ENCODE data around the gene MRPL9.
A peak's percentile ranks its signal among the peaks of the same experiment; 100 is the strongest.

MRPL9 gene

DNA sequence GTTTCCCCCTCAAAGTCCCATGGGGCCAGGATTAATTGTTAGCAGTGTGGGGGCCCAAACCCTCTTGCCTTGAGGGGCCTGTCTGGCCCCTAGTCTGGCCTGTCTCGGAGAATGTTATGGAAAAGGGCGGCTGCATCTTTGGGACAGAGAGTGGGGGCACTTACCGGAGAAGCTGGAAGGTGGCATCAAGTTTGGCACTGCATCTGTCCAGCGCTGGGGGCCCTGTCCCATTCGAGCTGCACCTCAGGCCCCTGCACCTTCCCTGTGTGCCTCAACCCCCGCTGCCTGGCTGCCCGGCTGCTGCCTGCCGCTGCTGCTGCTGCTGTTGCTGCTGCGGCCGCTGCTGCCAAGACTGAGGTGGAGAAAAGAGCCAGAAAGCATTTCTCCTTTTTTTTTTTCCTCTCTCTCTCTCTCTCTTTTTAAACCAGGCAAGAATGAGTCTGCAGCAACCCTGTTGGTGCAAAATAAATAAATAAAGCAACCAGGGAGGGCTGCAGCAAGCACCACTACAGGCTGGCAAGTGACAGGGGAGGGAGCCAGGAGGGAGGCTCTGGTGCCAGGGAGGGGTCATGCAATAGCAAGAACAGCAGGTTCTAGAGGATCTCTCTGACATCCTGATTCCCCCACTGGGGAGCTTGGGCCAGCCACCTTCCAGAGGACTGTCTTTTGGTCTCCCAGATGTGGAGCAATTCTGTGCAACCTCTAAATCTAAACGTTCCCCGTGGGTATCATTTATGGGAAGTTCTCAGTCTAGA, 41.9 kb upstream of the MRPL9 start, which contains the start of gene LINGO4:
LINGO4 (minus strand) TSS at position 354 of the 755 bp plus-strand sequence. CDS start 2,715 bp downstream, outside the sequence.
- Histone ChIP-seq H4K20me1 (peaks cover 0 to 32% (median 0%) of the 10 kb centered on the region in 11 experiments; a peak in 5 of 22 replicates), H3K36me3 (no peaks in the 10 kb centered on the region), H3K4me3 (peak within 1 kb of the TSS in 4 of 10 experiments; percentile 10 to 48 (median 26); a peak in 5 of 20 replicates), H3K27me3 (peaks cover 0 to 9% (median 0%) of the 10 kb centered on the region in 11 experiments; a peak in 3 of 22 replicates), H3K4me2 (peak within 1 kb of the TSS; percentile 68 to 99 (median 91)), H3K4me1 (peaks cover 41 to 94% (median 87%) of the 10 kb centered on the region in 10 experiments), H3K9ac (peak within 1 kb of the TSS in 8 of 11 experiments; percentile 1 to 61 (median 24); a peak in 12 of 22 replicates), H3K9me3 (replicated peaks in 1 of 11) (no peaks in the 10 kb centered on the region), H3K27ac (peak within 1 kb of the TSS in 5 of 11 experiments; percentile 1 to 51 (median 31); a peak in 6 of 22 replicates)
- TF ChIP-seq Cebpa-rat (IDR thresholded peaks at IDR 0.05), result no peak

- H4K20me1 ChIP-seq, result peaks cover 0 to 32% (median 0%) of the 10 kb centered on the region in 11 experiments; a peak in 5 of 22 replicates
- H3K9ac ChIP-seq, result 0 out of 22 replicates have a peak overlapping the region, but pooled peaks of 1 of the 11 experiments have one; percentile 46
- peaks cover 47 to 96% (median 91%) of the 10 kb centered on the region in 10 experiments for H3K4me1 ChIP-seq
- H3K4me3 ChIP-seq, result no peak overlapping the region
- H3K27me3 ChIP-seq, result peaks cover 0 to 13% (median 0%) of the 10 kb centered on the region in 11 experiments; a peak in 3 of 22 replicates
- no peak overlapping the region for H3K27ac ChIP-seq
- H3K4me2 ChIP-seq, result peak overlapping the region; percentile 68 to 99 (median 91)
- TF ChIP-seq Cebpa-rat (IDR thresholded peaks at IDR 0.05), result no peak
- H3K9me3 ChIP-seq (replicated peaks in 1 of 11), result no peaks in the 10 kb centered on the region
- H3K36me3 ChIP-seq, result no peaks in the 10 kb centered on the region
Observed at GRCh38 chr1:151803915-151804314, 40.6 kb upstream of the MRPL9 start.

GRCh38 chr1:151803164-151803563, 39.9 kb upstream of the MRPL9 start:
- Histone ChIP-seq H4K20me1 (peaks cover 0 to 32% (median 0%) of the 10 kb centered on the region in 11 experiments; a peak in 5 of 22 replicates), H3K27ac (no peak overlapping the region), H3K9me3 (replicated peaks in 1 of 11) (no peaks in the 10 kb centered on the region), H3K4me2 (peak overlapping the region in 9 of 11 experiments; percentile 87 to 99 (median 93); a peak in 18 of 22 replicates), H3K27me3 (peaks cover 0 to 13% (median 0%) of the 10 kb centered on the region in 11 experiments; a peak in 3 of 22 replicates), H3K9ac (no peak overlapping the region), H3K36me3 (no peaks in the 10 kb centered on the region), H3K4me1 (peaks cover 49 to 93% (median 88%) of the 10 kb centered on the region in 10 experiments), H3K4me3 (no peak overlapping the region)
- no peak for TF ChIP-seq Cebpa-rat (IDR thresholded peaks at IDR 0.05)

GRCh38 chr1:151802372-151802771, 39.1 kb upstream of the MRPL9 start:
- H3K27me3 ChIP-seq, result peaks cover 0 to 13% (median 0%) of the 10 kb centered on the region in 11 experiments; a peak in 3 of 22 replicates
- H3K4me1 ChIP-seq, result peaks cover 41 to 85% (median 80%) of the 10 kb centered on the region in 10 experiments
- no peaks in the 10 kb centered on the region for H3K9me3 ChIP-seq (replicated peaks in 1 of 11)
- H4K20me1 ChIP-seq, result peaks cover 0 to 32% (median 0%) of the 10 kb centered on the region in 11 experiments; a peak in 5 of 22 replicates
- H3K36me3 ChIP-seq, result no peaks in the 10 kb centered on the region
- no peak overlapping the region for H3K9ac ChIP-seq
- no peak for TF ChIP-seq Cebpa-rat (IDR thresholded peaks at IDR 0.05)
- no peak overlapping the region for H3K4me3 ChIP-seq
- peak overlapping the region in 9 of 11 experiments; percentile 87 to 99 (median 93); a peak in 14 of 22 replicates for H3K4me2 ChIP-seq
- H3K27ac ChIP-seq, result no peak overlapping the region

- H4K20me1 ChIP-seq, result peaks cover 0 to 32% (median 0%) of the 10 kb centered on the region in 11 experiments; a peak in 5 of 22 replicates
- no peak for TF ChIP-seq Cebpa-rat (IDR thresholded peaks at IDR 0.05)
- peaks cover 0 to 13% (median 0%) of the 10 kb centered on the region in 11 experiments; a peak in 3 of 22 replicates for H3K27me3 ChIP-seq
- H3K9ac ChIP-seq, result no peak overlapping the region
- H3K4me1 ChIP-seq, result peaks cover 38 to 80% (median 75%) of the 10 kb centered on the region in 10 experiments
- no peaks in the 10 kb centered on the region for H3K9me3 ChIP-seq (replicated peaks in 1 of 11)
- H3K4me3 ChIP-seq, result no peak overlapping the region
- H3K4me2 ChIP-seq, result peak overlapping the region in 8 of 11 experiments; percentile 87 to 99 (median 94); a peak in 11 of 22 replicates
- no peaks in the 10 kb centered on the region for H3K36me3 ChIP-seq
- H3K27ac ChIP-seq, result no peak overlapping the region
Observed at GRCh38 chr1:151801846-151802245, 38.5 kb upstream of the MRPL9 start.

GRCh38 chr1:151801310-151801820, 38.1 kb upstream of the MRPL9 start:
- no peak for TF ChIP-seq Cebpa-rat (IDR thresholded peaks at IDR 0.05)
- Histone ChIP-seq H3K4me1 (peaks cover 38 to 79% (median 70%) of the 10 kb centered on the region in 10 experiments), H3K27ac (no peak overlapping the region), H3K9me3 (replicated peaks in 1 of 11) (no peaks in the 10 kb centered on the region), H3K27me3 (peaks cover 0 to 13% (median 0%) of the 10 kb centered on the region in 11 experiments; a peak in 3 of 22 replicates), H3K36me3 (no peaks in the 10 kb centered on the region), H4K20me1 (peaks cover 0 to 32% (median 0%) of the 10 kb centered on the region in 11 experiments; a peak in 5 of 22 replicates), H3K9ac (no peak overlapping the region), H3K4me3 (no peak overlapping the region), H3K4me2 (peak overlapping the region in 9 of 11 experiments; percentile 61 to 99 (median 91); a peak in 17 of 22 replicates)

DNA sequence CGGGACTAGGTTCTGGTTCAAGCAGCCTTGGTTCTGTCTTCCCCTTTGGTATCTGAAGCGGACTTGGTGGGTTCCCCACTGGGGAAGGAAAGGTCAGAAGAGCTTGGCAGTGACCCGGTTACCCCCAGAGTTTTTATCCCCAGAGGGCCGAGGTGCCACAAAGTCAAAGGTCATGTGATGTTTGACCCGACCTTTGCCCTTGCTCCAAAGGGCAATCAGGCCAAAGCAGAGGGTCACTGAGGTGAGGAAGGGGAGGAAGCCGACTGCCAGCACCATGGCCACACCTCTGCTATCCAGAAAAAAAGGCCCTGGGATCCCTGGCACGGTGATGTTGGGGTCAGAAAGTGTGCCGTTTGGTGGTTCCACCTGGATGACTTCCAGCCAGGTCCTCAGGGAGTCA, 37.5 kb upstream of the MRPL9 start:
- H3K27me3 ChIP-seq, result peaks cover 0 to 13% (median 0%) of the 10 kb centered on the region in 11 experiments; a peak in 3 of 22 replicates
- no peak overlapping the region for H3K4me3 ChIP-seq
- no peak for TF ChIP-seq Cebpa-rat (IDR thresholded peaks at IDR 0.05)
- H3K36me3 ChIP-seq, result no peaks in the 10 kb centered on the region
- no peaks in the 10 kb centered on the region for H3K9me3 ChIP-seq (replicated peaks in 1 of 11)
- H3K27ac ChIP-seq, result no peak overlapping the region
- peaks cover 38 to 79% (median 65%) of the 10 kb centered on the region in 10 experiments for H3K4me1 ChIP-seq
- H4K20me1 ChIP-seq, result peaks cover 0 to 32% (median 0%) of the 10 kb centered on the region in 11 experiments; a peak in 5 of 22 replicates
- H3K4me2 ChIP-seq, result peak overlapping the region; percentile 21 to 99 (median 87); a peak in 19 of 22 replicates
- H3K9ac ChIP-seq, result no peak overlapping the region

- H3K27ac ChIP-seq, result no peak overlapping the region
- no peak overlapping the region for H3K4me3 ChIP-seq
- peak overlapping the region in 9 of 11 experiments; percentile 3 to 99 (median 91); a peak in 13 of 22 replicates for H3K4me2 ChIP-seq
- H3K9ac ChIP-seq, result no peak overlapping the region
- no peak for TF ChIP-seq Cebpa-rat (IDR thresholded peaks at IDR 0.05)
- H3K4me1 ChIP-seq, result peaks cover 25 to 71% (median 58%) of the 10 kb centered on the region in 10 experiments
- H4K20me1 ChIP-seq, result peaks cover 0 to 21% (median 0%) of the 10 kb centered on the region in 11 experiments; a peak in 1 of 22 replicates
- no peaks in the 10 kb centered on the region; a peak in 1 of 22 replicates for H3K36me3 ChIP-seq
- H3K27me3 ChIP-seq, result peaks cover 0 to 13% (median 0%) of the 10 kb centered on the region in 11 experiments; a peak in 3 of 22 replicates
- H3K9me3 ChIP-seq (replicated peaks in 1 of 11), result no peaks in the 10 kb centered on the region
Observed at GRCh38 chr1:151799179-151800022, 36.1 kb upstream of the MRPL9 start.
